HepG2 (cell line): ENCODE data around the gene KCNK7. TPM values are rescaled to one million over a fixed set of nuclear protein-coding genes. Genes with fewer than 3 reads are reported as not detected.

Source experiments
- AGO1 ChIP-seq: fragments of 200-400 bp; formaldehyde crosslinking; IDR thresholded peaks from 2 replicates; pipeline ENCODE4 v1.6.1; 2017; ENCODE audit warnings: mild to moderate bottlenecking, low read depth, low read length, moderate library complexity; ENCODE audit not compliant: poor library complexity, severe bottlenecking
- AHR ChIP-seq: IDR thresholded peaks from 2 replicates; pipeline ENCODE4 v1.6.1; 2018; ENCODE audit warnings: missing genetic modification reagents, missing compliant biosample characterization
- AKNA ChIP-seq: sonication (generic); formaldehyde crosslinking; IDR thresholded peaks from 2 replicates; pipeline ENCODE4 v1.4.0; 2020; ENCODE audit warnings: missing genetic modification reagents, borderline replicate concordance
- BRD4 ChIP-seq: sonication (generic); formaldehyde crosslinking; IDR thresholded peaks from 2 replicates; pipeline ENCODE4 v1.4.0; 2020; ENCODE audit warnings: missing genetic modification reagents
- E2F5 ChIP-seq: sonication (generic); formaldehyde crosslinking; conservative IDR thresholded peaks from 2 replicates; pipeline ENCODE4 v1.4.0; 2020; ENCODE audit warnings: missing genetic modification reagents
- HHEX ChIP-seq: IDR thresholded peaks from 2 replicates; pipeline ENCODE4 v1.6.1; 2016; ENCODE audit warnings: control low read depth
- HNRNPUL1 ChIP-seq: fragments of 200-400 bp; formaldehyde crosslinking; IDR thresholded peaks from 2 replicates; pipeline ENCODE4 v1.6.1; 2017; ENCODE audit warnings: low read depth, mild to moderate bottlenecking, low read length, moderate library complexity
- KDM1A ChIP-seq: IDR thresholded peaks from 2 replicates; pipeline ENCODE4 v1.6.1; 2016; ENCODE audit warnings: missing compliant biosample characterization
- MEF2D ChIP-seq: sonication (generic); formaldehyde crosslinking; IDR thresholded peaks from 2 replicates; pipeline ENCODE4 v1.5.1; 2020; ENCODE audit warnings: mild to moderate bottlenecking, missing genetic modification reagents
- NBN ChIP-seq: fragments of 450-650 bp; conservative IDR thresholded peaks from 2 replicates; pipeline ENCODE4 v1.6.1; 2017
- NCOA2 ChIP-seq: sonication (generic); formaldehyde crosslinking; IDR thresholded peaks from 2 replicates; pipeline ENCODE4 v1.8.0; 2022; ENCODE audit warnings: inconsistent platforms
- SSRP1 ChIP-seq: IDR thresholded peaks from 2 replicates; pipeline ENCODE4 v1.6.1; 2016; ENCODE audit warnings: control low read depth
- STAG1 ChIP-seq: sonication (generic); formaldehyde crosslinking; IDR thresholded peaks from 2 replicates; pipeline ENCODE4 v1.4.0; 2020; ENCODE audit warnings: missing genetic modification reagents
- TCF7L2 ChIP-seq: IDR thresholded peaks from 2 replicates; pipeline ENCODE4 v1.6.1; 2011; ENCODE audit warnings: mild to moderate bottlenecking, low read depth, low read length, moderate library complexity
- XBP1 ChIP-seq: sonication (generic); formaldehyde crosslinking; IDR thresholded peaks from 2 replicates; pipeline ENCODE4 v1.5.0; 2020; ENCODE audit warnings: missing genetic modification reagents
- ZBTB42 ChIP-seq: sonication (generic); formaldehyde crosslinking; IDR thresholded peaks from 2 replicates; pipeline ENCODE4 v1.5.0; 2020; ENCODE audit warnings: mild to moderate bottlenecking, missing genetic modification reagents
- ZMYM4 ChIP-seq: sonication (generic); formaldehyde crosslinking; IDR thresholded peaks from 2 replicates; pipeline ENCODE4 v1.8.1; 2023; ENCODE audit warnings: mild to moderate bottlenecking, missing genetic modification reagents
- ZNF251 ChIP-seq: sonication (generic); formaldehyde crosslinking; IDR thresholded peaks from 2 replicates; pipeline ENCODE4 v1.9.0; 2021; ENCODE audit warnings: mild to moderate bottlenecking, missing genetic modification reagents
- ZNF552 ChIP-seq: sonication (generic); formaldehyde crosslinking; IDR thresholded peaks from 2 replicates; pipeline ENCODE4 v1.9.0; 2022; ENCODE audit warnings: missing genetic modification reagents, mild to moderate bottlenecking, borderline replicate concordance
- ZNF557 ChIP-seq: sonication (generic); formaldehyde crosslinking; IDR thresholded peaks from 2 replicates; pipeline ENCODE4 v1.4.0; 2020; ENCODE audit warnings: missing genetic modification reagents
- ZNF572 ChIP-seq: sonication (generic); formaldehyde crosslinking; IDR thresholded peaks from 2 replicates; pipeline ENCODE4 v1.5.1; 2020; ENCODE audit warnings: mild to moderate bottlenecking, missing genetic modification reagents
- ZNF784 ChIP-seq: sonication (generic); formaldehyde crosslinking; IDR thresholded peaks from 2 replicates; pipeline ENCODE4 v1.5.1; 2020; ENCODE audit warnings: missing genetic modification reagents, mild to moderate bottlenecking, borderline replicate concordance
- ZNF788 ChIP-seq: sonication (generic); formaldehyde crosslinking; IDR thresholded peaks from 2 replicates; pipeline ENCODE4 v1.5.0; 2020; ENCODE audit warnings: mild to moderate bottlenecking, missing genetic modification reagents, borderline replicate concordance
- ZNF83 ChIP-seq: sonication (generic); formaldehyde crosslinking; IDR thresholded peaks from 2 replicates; pipeline ENCODE4 v1.4.0; 2020; ENCODE audit warnings: missing genetic modification reagents, mild to moderate bottlenecking, borderline replicate concordance
- ZNF839 ChIP-seq: sonication (generic); formaldehyde crosslinking; IDR thresholded peaks from 2 replicates; pipeline ENCODE4 v1.4.0; 2020; ENCODE audit warnings: missing genetic modification reagents, mild to moderate bottlenecking, borderline replicate concordance
- polyA plus RNA-seq, 8 experiments: library from polyadenylated mRNA; depleted of rRNA in 3 of 8; stranded (reverse) in 7 of 8; unstranded in 1 of 8; fragments of >200 nt; fragmentation: Illumina TruSeq in 4 of 8; extraction: Trizol in 4 of 8; gene quantifications; 2 replicates each; pipeline versions ENCODE4 v1.2.1 to v1.2.3, GENCODE V29; 2011 to 2016; ENCODE audit warnings: low read depth in 4 of 8, missing spikeins in 1 of 8, mixed read lengths in 1 of 8; ENCODE audit not compliant: insufficient read depth in 1 of 8
- total RNA-seq, 5 experiments: library from RNA; depleted of rRNA; stranded (reverse); fragments of >200 nt; fragmentation: Illumina TruSeq; extraction: Trizol; gene quantifications; 2 replicates each; pipeline ENCODE4 v1.2.3, GENCODE V29; 2016; ENCODE audit warnings: low read depth in 1 of 5

Gene KCNK7
- total and polyA plus RNA-seq, 2 of the 13 experiments (the other 11 are each of a cell fraction or from before 2014, with no cell fraction given): 0.11 TPM; not detected in 1

- TF ChIP-seq AKNA (CRISPR knock-in tag) (no peak), ZNF572 (no peak), TCF7L2 (no peak), NBN (no peak), ZMYM4 (CRISPR knock-in tag) (peak; percentile 45; the same call in 1 of the 2 replicates), ZNF839 (CRISPR knock-in tag) (no peak), BRD4 (no peak), ZNF552 (CRISPR knock-in tag) (peak; percentile 55; the same call in 1 of the 2 replicates), HHEX (CRISPR knock-in tag) (no peak), HNRNPUL1 (no peak), ZBTB42 (CRISPR knock-in tag) (no peak), NCOA2 (no peak), E2F5 (CRISPR knock-in tag) (no peak), SSRP1 (CRISPR knock-in tag) (no peak), ZNF83 (CRISPR knock-in tag) (no peak), ZNF784 (CRISPR knock-in tag) (no peak), ZNF557 (CRISPR knock-in tag) (no peak), MEF2D (CRISPR knock-in tag) (no peak), KDM1A (CRISPR knock-in tag) (no peak), AGO1 (peak; percentile 82), ZNF788 (no peak; the same call in 1 of the 2 replicates), ZNF251 (no peak), XBP1 (no peak), AHR (CRISPR knock-in tag) (no peak), STAG1 (peak; percentile 46)
Measured at GRCh38 chr11:65574109-65574810, 21.3 kb downstream of the KCNK7 start (continued).
